A673 (cell line): ENCODE results near the gene TMPRSS13.

Experiments
- CTCF ChIP-seq: fragments of 300-800, 200-600 bp; sonication (generic); conservative IDR thresholded peaks from 2 replicates; pipeline ENCODE4 v1.5.1; 2017; ENCODE audit warnings: low read depth, mild to moderate bottlenecking, antibody characterized with exemption, low read length, moderate library complexity, mixed read lengths
- EZH2 ChIP-seq: fragments of 200-600 bp; sonication (generic); IDR thresholded peaks from 2 replicates; pipeline ENCODE4 v1.6.1; 2017; ENCODE audit warnings: borderline replicate concordance, low read depth, mild to moderate bottlenecking, mixed read lengths, antibody characterized with exemption, low read length; ENCODE audit not compliant: poor library complexity, severe bottlenecking

GRCh38 chr11:117919341-117919740 lies 9.9 kb downstream of the TMPRSS13 start:
- TF ChIP-seq CTCF = no peak
- no peak for TF ChIP-seq EZH2
